Mammary epithelial cell (primary cell): Measurements from ENCODE around the gene LIMCH1.

Source experiments
- EZH2 ChIP-seq: IDR thresholded peaks from 2 replicates; pipeline ENCODE4 v1.6.1; 2012; ENCODE audit warnings: low read length, inconsistent platforms, borderline replicate concordance
- TF ChIP-seq, protein P1 (sequence below), 2 donors: IDR thresholded peaks in 1 of 2; conservative IDR thresholded peaks in 1 of 2; 2 replicates each; pipeline ENCODE4 v1.5.1; 2011 to 2012; ENCODE audit warnings: inconsistent platforms in 2 of 2, low read length in 2 of 2, mild to moderate bottlenecking in 2 of 2, control low read depth in 1 of 2, low read depth in 1 of 2; ENCODE audit not compliant: insufficient read depth in 1 of 2; ENCODE audit errors: extremely low read depth in 1 of 2

DNA sequence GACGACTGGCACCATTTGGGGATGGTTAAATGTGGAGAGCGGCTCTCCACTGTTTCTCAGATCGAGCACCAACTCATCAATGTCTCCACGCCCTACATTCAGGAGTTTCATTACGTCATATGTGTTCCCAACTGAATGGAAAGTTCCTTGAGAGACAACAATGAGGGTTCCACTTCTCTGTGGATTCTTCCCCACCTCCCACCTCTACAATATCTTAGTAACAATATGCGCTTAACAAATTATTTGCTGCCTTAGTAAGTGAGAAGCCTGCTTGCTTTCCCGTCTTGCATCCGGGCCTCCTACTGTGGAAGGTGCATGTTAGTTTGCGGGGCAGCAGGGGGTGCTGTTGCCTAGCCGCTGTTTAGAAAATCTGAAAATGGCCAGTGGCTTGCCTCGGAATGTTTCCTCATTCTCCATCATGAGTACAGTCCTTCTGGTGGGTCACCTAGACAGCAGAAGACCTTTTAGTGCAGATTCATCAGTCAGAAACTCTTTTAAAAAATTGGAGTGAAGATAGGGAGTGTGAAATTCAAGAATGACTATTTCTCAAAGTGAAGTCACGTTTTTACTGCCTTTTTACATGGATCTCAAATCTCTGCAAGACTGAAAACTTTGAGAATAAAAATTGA, 154.9 kb downstream of the LIMCH1 start:
- TF ChIP-seq, protein P1, sequence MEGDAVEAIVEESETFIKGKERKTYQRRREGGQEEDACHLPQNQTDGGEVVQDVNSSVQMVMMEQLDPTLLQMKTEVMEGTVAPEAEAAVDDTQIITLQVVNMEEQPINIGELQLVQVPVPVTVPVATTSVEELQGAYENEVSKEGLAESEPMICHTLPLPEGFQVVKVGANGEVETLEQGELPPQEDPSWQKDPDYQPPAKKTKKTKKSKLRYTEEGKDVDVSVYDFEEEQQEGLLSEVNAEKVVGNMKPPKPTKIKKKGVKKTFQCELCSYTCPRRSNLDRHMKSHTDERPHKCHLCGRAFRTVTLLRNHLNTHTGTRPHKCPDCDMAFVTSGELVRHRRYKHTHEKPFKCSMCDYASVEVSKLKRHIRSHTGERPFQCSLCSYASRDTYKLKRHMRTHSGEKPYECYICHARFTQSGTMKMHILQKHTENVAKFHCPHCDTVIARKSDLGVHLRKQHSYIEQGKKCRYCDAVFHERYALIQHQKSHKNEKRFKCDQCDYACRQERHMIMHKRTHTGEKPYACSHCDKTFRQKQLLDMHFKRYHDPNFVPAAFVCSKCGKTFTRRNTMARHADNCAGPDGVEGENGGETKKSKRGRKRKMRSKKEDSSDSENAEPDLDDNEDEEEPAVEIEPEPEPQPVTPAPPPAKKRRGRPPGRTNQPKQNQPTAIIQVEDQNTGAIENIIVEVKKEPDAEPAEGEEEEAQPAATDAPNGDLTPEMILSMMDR (conservative IDR thresholded peaks at IDR 0.05 in 1 of 2, IDR thresholded peaks at IDR 0.05 in 1 of 2; ENCODE audit: extremely low read depth in 1 of 2, insufficient read depth in 1 of 2, low read depth in 1 of 2, low read length in 2 of 2) = peak; percentile 91 to 93
- no peak for TF ChIP-seq EZH2
